ENCODE data around the gene EFCAB14. TPM values are rescaled to one million over a fixed set of nuclear protein-coding genes. Genes with fewer than 3 reads are reported as not detected.
A peak's percentile ranks its signal among the peaks of the same experiment; 100 is the strongest.
"Not testable (repeated sequence)": the region's sequence is repeated elsewhere in the genome, so short reads cannot be mapped to it uniquely, and the experiment has no call there.

EFCAB14 gene
- total RNA-seq, 3 donors from 2014 or later = 115 to 137 (median 122) TPM

DNA sequence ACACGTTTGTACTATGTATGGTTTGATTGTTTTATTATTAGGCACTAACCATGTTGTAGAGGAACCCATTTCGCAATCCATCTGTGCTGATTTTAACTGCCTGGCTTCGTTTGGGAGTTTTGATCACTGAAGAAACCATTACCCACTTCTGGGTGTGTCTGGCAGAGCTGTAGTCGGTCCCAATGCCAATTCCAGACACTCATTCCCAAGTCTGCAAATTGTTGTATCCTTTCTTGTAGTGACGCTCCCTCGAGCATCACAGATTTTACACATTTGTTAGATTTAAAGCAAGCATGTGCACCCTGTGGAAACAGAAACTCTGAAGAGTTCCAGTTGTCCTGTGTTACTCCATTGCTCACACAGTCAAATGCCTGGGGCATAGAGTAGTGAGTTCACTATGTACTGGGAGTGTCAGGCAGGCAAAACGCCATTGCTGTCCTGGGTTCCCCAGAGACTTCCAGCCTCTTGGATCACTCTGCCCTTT is 31.0 kb upstream of the EFCAB14 start:
- DNase-seq = no peak
- no peak overlapping the region for H3K4me3 ChIP-seq
- TF ChIP-seq, protein P1, sequence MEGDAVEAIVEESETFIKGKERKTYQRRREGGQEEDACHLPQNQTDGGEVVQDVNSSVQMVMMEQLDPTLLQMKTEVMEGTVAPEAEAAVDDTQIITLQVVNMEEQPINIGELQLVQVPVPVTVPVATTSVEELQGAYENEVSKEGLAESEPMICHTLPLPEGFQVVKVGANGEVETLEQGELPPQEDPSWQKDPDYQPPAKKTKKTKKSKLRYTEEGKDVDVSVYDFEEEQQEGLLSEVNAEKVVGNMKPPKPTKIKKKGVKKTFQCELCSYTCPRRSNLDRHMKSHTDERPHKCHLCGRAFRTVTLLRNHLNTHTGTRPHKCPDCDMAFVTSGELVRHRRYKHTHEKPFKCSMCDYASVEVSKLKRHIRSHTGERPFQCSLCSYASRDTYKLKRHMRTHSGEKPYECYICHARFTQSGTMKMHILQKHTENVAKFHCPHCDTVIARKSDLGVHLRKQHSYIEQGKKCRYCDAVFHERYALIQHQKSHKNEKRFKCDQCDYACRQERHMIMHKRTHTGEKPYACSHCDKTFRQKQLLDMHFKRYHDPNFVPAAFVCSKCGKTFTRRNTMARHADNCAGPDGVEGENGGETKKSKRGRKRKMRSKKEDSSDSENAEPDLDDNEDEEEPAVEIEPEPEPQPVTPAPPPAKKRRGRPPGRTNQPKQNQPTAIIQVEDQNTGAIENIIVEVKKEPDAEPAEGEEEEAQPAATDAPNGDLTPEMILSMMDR (IDR thresholded peaks at IDR 0.05) = no peak
- H3K9me3 ChIP-seq = no peaks in the 10 kb centered on the region
- H3K4me1 ChIP-seq (ENCODE audit: low read depth) = peaks cover 2% of the 10 kb centered on the region
- intact Hi-C loops (cut with DNase I, micrococcal nuclease) = no loop called here
- no peaks in the 10 kb centered on the region for H3K36me3 ChIP-seq (ENCODE audit: low read depth)
- peak; percentile 38 for ATAC-seq

DNA sequence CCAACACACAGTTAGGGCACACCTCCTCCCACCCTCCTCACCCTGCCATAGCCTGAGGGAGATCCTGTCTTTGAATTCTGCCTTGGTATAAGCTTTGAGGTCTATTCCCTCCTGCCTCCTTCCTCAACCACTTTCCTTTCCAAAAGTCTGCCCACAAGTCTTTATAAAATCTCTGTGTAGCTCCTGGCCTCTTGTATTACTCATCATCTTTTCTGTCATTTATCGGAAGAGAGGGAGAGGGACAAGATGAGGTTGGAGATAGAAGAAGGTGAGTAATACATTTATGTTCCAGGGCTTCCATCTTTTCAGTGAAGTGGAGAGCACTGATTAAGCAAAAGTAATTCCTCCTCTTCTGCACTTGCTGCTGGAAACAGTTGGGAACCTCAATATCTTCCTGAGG is 30.5 kb upstream of the EFCAB14 start:
- H3K4me1 ChIP-seq (ENCODE audit: low read depth) = peaks cover 2% of the 10 kb centered on the region
- H3K36me3 ChIP-seq (ENCODE audit: low read depth) = no peaks in the 10 kb centered on the region
- no peak for ATAC-seq
- TF ChIP-seq, protein P1 (IDR thresholded peaks at IDR 0.05) = no peak
- intact Hi-C loops (cut with DNase I, micrococcal nuclease) = no loop called here
- H3K9me3 ChIP-seq = no peaks in the 10 kb centered on the region
- no peak overlapping the region for H3K4me3 ChIP-seq
- DNase-seq = no peak

DNA sequence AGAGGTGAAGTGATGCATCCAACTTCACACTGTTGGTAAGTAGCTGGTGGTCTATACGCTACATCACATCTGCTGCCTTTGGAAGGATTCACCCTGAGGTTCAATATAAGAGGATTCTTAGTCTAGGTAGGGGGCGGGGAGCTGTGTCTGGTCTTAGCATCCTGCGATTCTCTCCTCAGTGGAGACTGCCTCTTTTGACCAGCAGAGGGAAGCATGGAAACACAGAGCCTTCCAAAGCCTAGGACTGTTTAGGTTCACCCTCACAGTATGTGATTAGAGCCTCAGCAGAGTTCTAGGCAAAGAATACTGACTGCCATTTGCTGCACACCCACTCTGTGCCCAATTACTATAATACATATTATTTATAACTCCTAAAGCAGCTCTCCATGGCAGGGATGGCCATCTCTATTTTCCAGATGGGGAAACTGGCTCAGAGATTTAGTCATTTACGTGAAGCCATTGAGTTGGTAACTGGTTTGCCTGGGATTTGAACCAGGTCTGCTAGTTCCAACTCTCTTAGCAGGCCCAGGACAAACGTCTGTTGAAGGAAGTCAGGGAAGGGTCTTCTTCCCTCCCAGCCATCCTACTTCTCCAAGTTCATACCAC is 28.9 kb upstream of the EFCAB14 start:
- peak in 1 of 3 donors; percentile 63 for DNase-seq
- intact Hi-C loops (cut with DNase I, micrococcal nuclease) = no loop called here

DNA sequence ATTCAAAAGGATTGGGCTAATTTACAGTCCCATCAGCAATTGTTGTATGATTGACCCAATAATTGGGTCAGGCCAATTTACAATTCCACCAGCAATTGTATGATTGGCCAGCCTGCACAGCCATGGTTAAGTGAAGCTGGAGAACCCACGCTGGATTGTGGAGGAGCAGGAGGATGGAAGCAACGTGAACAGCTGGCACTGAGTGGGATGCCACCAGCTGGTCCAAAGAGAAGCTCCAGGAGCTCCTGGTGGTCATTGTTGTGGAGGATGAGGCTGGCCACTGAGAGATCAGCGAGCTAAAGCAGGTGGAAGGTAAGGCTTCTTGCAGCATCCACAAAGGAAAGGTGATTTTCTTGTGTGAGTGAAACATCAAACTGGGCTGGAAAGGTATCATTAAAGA is 23.2 kb upstream of the EFCAB14 start:
- DNase-seq (no peak), ATAC-seq (no peak)
- Histone ChIP-seq H3K36me3 (ENCODE audit: low read depth) (no peaks in the 10 kb centered on the region), H3K9me3 (no peaks in the 10 kb centered on the region), H3K4me1 (ENCODE audit: low read depth) (no peaks in the 10 kb centered on the region), H3K4me3 (no peak overlapping the region)
- intact Hi-C loops (cut with DNase I, micrococcal nuclease) = no loop called here
- TF ChIP-seq, protein P1 (IDR thresholded peaks at IDR 0.05) = no peak

More for the DNA sequence above, 28.9 kb upstream of the EFCAB14 start:
- Histone ChIP-seq H3K4me3 (no peak overlapping the region), H3K36me3 (ENCODE audit: low read depth) (no peaks in the 10 kb centered on the region), H3K9me3 (no peaks in the 10 kb centered on the region), H3K4me1 (ENCODE audit: low read depth) (no peaks in the 10 kb centered on the region)
- TF ChIP-seq, protein P1 (IDR thresholded peaks at IDR 0.05) = peak; percentile 43
- peak; percentile 83 for ATAC-seq

DNA sequence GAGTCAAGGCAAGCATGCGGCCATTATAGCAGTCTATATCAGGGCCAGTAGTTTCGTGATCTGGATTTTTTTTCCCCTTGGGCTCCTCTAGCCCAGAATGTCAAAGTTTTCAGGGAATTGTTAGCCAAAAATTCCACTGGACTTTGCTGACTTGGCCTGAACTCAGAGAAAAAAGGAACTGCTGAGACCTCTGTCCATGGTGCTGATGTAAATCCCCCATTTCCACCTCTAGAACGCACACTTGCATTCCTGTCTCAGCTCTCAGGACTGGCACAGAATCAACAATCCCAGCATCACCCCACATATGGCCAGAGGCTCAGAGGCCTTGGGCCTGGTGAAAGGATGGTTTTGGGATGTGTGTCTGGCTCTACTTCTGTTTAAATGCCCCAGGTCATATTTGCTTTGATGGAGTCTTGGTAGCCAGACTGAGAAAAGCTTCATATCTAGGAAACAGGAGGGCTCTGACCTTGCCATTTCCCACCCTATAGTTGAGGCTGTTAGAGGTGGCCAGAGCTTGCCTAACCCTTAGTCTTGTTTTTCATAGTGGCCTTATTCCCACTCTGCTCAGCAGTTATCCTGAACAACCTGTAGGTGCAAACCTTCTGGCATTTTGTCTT is 16.9 kb upstream of the EFCAB14 start:
- Histone ChIP-seq H3K4me3 (no peak overlapping the region), H3K9me3 (no peaks in the 10 kb centered on the region), H3K4me1 (ENCODE audit: low read depth) (no peaks in the 10 kb centered on the region), H3K36me3 (ENCODE audit: low read depth) (no peaks in the 10 kb centered on the region)
- TF ChIP-seq, protein P1 (IDR thresholded peaks at IDR 0.05) = no peak
- ATAC-seq (peak; percentile 68), DNase-seq (peak in 1 of 3 donors; percentile 64)
- intact Hi-C loops (cut with DNase I, micrococcal nuclease) = no loop called here

DNA sequence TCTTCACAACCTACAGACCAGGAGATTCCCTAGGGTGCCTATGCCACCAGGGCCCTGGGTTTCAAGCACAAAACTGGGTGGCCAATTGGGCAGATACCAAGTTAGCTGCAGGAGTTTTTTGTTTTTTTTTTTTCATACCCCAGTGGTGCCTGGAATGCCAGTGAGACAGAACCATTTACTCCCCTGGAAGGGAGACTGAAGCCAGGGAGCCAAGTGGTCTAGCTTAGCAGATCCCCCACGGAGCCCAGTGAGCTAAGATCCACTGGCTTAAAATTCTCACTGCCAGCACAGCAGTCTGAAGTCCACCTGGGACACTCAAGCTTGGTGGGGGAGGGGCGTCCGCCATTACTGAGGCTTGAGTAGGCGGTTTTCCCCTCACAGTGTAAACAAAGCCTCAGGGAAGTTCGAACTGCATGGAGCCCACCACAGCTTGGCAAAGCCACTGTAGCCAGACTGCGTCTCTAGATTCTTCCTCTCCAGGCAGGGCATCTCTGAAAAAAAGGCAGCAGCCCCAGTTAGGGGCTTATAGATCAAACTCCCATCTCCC is 9.5 kb upstream of the EFCAB14 start:
- intact Hi-C loops (cut with DNase I, micrococcal nuclease) = loop anchor here in 1 of 2 donors (5.0 to 10.0 kb wide), 2 partner anchors 104 to 196 kb away; no protein-coding TSS in a partner anchor
- not testable (repeated sequence) for H3K4me3 ChIP-seq; ATAC-seq; DNase-seq; H3K4me1 ChIP-seq (ENCODE audit: low read depth); H3K36me3 ChIP-seq (ENCODE audit: low read depth); H3K9me3 ChIP-seq
